Stimulated activated CD8-positive, alpha-beta memory T cell treated with anti-CD3 and anti-CD28 coated beads, Interleukin-4, amount 100 ng/mL, for 4 hours (primary cell): ENCODE measurements around the gene TMUB2.

ENCODE experiments used
- DNase-seq, 2 donors: peaks; one replicate each; pipeline ENCODE4 v3.0.0-alpha.2; 2020; ENCODE audit warnings: low read depth in 2 of 2, low spot score in 1 of 2

Gene TMUB2

DNA sequence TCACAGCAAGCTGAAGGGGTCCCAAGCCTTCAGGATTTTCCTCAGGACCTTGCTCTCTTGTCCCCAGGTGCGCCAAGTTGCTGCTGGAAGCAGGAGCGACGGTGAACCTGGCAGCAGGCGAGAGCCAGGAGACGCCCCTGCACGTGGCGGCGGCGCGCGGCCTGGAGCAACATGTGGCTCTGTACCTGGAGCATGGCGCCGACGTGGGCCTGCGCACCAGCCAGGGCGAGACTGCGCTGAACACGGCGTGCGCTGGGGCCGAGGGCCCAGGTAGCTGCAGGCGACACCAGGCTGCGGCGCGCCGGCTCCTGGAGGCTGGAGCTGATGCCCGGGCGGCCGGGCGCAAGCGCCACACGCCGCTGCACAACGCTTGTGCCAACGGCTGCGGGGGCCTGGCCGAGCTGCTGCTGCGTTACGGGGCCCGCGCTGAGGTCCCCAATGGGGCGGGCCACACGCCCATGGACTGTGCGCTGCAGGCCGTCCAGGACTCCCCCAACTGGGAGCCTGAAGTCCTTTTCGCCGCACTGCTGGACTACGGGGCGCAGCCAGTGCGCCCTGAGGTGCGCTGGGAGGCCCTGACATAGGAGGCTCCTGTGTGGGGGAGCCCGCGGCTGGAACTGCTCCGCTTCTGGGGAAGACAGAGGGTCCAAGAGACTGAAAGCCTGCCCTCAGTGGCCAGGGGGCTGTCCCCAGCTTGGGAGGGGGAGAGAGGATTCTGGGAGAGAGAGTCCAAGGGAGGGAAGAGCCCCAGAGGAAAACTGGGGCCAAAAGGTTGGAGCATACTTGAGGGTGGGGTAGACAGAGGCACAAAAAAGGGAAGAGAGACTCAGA, 9.9 kb upstream of the TMUB2 start:
- no peak for DNase-seq

DNA sequence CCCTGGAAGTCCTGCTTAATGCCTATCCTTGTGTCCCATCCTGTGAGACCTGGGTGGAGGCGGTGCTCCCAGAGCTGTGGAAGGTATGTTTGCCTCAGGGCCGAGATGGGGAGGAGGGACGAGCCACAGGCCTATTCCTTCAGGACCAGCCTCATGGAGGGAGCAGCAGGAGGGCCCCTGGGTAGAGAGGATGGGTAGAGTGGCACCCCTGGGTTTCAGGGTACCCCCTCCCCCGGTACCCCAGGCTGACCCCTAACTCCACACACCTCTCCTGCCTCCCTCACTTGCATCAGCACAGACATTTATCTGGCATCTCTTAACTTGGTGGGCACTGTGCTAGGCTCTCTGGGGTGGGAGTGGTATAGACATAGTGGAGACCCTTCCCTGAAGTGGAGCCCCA, 9.1 kb upstream of the TMUB2 start:
- DNase-seq: no peak

DNA sequence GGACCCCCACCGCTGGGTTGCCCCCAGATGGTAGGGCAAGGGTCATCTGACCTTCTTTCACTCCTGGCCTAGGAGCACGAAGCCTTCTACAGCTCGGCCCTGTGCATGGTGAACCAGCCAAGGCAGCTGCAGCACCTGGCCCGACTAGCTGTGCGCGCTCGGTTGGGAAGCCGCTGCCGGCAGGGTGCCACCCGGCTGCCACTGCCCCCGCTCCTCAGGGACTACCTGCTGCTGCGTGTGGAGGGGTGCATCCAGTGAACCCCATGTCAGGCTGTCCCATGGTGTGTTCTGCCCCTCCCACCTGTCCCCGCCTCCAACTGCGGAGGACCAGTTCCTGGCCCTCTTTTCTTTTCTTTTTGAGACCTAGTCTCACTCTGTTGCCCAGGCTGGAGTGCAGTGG, 8.6 kb upstream of the TMUB2 start:
- DNase-seq: no peak

DNA sequence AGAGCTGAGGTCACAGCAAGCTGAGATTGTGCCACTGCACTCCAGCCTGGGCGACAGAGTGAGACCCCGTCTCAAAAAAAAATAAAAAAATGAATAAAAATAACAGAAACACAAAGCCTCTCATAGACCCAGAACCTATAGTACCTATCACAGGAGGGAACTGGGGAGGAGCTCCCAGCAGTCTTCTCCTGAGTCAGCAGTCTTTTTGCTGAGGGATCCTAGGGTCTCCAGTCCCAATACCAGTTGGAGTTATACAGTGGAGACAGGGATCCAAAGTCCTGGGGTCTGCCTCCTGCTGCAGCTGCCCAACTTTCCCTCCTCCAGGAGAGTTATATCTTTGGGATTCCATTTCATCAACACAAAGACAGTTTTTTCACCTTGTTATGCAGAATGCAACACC, 3.7 kb upstream of the TMUB2 start:
- DNase-seq: no peak

DNA sequence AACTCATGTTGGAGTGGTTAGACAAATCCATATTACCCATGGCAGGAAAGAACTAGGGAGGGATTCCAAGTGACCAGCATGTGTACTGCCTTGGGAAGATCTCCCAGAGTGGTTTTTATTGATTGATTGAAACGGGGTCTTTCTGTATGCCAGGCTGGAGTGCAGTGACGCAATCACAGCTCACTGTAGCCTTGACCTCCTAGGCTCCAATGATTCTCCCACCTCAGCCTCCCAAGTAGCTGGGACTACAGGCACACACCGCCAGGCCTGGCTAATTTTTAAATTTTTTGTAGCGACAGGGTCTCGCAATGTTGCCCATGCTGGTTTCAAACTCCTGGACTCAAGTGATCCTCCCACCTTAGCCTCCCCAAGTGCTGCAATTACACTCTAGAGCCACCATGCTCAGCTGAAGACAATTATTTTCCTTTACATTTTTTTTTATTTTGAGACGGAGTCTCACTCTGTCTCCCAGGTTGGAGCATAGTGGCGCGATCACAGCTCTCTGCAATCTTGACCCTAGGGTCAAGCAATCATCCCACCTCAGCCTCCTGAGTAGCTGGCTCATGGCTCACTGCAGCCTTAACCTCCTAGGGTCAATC, 2.5 kb upstream of the TMUB2 start:
- DNase-seq: no peak

DNA sequence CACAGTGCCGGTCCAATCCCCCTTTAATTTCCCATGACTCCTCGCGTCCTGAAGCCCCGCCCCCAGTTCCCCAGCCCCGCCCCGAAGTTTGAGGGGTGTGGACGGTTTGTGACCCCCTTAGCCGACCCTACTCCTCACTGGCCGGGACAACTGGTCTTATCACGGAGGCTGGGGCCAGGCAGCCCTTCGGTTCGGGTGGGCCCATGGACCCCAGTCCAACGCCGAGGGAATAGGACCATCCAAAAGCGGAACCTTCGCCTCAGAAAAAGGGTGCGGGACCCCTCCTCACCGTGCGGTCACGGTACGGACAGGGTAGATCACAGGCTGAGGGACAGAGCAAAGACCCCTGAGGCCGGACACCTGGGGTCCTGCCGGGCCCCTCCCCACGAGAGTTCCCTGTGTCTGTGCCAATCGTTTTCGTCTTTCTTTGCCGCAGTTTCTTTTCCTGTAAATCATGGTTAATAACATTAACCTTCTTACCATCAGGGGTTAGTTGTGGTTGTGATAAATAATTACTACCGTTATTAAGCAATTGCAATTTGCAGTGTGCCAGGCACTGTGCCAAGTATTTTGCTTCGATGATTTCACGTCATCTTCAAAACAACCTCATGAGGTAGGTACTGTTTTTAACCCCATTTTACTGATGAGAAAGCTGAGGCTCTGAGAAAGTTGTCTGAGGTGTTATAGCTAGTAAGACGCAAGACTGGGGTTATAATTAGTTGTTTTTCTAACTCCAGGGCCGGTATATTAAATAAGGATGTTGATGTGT, 543 bp downstream of the TMUB2 start:
- no peak for DNase-seq

DNA sequence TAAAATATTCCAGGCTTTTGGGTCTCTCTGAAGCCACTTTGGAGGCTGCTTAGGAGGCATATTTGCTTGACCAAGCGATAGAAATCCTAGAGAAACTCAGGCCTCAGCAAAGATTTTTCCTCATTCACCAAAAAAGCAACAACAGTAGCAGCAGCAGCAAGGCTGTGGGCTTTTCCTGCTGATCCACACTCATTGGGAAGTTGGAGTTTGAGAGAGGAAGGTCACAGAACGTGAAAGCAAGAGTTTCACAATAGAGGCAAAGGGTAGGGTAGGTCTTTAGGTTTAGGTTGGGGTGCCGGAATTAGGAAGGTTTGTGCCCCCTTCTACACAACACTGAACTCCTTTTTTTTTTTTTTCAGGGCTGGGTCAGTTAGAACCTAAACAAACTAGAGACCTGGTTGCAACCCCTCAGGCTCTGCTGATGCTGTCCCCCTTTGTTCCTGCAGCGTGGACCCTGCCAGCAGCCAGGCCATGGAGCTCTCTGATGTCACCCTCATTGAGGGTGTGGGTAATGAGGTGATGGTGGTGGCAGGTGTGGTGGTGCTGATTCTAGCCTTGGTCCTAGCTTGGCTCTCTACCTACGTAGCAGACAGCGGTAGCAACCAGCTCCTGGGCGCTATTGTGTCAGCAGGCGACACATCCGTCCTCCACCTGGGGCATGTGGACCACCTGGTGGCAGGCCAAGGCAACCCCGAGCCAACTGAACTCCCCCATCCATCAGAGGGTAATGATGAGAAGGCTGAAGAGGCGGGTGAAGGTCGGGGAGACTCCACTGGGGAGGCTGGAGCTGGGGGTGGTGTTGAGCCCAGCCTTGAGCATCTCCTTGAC, 2.0 kb downstream of the TMUB2 start:
- no peak for DNase-seq

DNA sequence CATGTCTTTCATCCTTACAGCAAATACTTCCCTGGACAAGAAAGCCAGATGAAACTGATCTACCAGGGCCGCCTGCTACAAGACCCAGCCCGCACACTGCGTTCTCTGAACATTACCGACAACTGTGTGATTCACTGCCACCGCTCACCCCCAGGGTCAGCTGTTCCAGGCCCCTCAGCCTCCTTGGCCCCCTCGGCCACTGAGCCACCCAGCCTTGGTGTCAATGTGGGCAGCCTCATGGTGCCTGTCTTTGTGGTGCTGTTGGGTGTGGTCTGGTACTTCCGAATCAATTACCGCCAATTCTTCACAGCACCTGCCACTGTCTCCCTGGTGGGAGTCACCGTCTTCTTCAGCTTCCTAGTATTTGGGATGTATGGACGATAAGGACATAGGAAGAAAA, 3.7 kb downstream of the TMUB2 start:
- no peak for DNase-seq

DNA sequence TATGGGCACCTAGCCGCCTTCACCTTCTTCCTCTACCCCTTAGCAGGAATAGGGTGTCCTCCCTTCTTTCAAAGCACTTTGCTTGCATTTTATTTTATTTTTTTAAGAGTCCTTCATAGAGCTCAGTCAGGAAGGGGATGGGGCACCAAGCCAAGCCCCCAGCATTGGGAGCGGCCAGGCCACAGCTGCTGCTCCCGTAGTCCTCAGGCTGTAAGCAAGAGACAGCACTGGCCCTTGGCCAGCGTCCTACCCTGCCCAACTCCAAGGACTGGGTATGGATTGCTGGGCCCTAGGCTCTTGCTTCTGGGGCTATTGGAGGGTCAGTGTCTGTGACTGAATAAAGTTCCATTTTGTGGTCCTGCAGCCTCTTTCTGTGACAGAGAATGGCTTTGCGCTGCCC, 4.6 kb downstream of the TMUB2 start:
- DNase-seq: no peak

DNA sequence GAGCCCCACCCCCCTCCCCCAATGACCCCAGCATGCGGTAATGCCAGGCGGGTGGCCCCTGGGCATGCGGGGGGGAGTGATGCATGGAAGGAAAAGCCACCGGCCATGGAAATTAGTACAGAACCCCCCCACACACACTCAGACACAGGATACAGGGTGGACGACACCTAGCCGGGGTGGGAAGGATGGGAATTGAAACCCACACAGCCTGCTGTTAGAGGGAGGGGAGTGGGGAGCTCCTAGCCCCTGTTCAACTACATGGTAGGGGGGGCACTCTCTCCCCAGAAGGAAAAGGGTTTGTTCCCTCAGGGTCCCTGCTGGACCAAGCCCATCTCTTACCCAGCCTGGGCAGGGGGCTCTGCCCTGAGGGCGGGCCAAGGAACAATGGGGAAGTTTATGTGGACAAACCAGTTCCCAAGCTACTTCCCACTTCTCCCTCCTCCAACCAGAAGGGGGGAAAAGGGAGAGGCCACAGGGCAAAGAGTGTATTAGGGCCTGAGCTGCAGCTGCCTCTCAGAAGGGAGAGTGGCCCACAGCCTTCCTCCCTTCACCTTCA, 5.2 kb downstream of the TMUB2 start:
- no peak for DNase-seq

DNA sequence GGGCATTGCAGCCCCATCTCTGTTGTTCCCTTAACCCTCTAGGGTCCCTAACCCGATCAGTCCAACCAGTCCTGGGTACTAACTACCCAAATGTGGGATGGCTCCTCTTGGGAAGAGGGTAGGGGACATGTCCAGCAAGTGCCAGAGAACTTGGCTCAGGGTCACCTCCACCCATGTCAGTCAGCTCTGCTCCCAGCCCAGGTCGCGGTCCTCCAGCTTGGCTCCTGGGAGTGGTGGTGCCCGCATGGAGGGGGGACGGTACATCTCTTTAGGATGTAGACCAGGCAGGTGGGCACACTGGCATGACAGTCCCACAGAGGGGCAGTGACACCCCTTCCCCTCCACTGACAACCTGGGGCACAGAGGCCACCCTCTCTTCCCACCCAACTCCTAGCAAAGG, 6.0 kb downstream of the TMUB2 start:
- no peak for DNase-seq

DNA sequence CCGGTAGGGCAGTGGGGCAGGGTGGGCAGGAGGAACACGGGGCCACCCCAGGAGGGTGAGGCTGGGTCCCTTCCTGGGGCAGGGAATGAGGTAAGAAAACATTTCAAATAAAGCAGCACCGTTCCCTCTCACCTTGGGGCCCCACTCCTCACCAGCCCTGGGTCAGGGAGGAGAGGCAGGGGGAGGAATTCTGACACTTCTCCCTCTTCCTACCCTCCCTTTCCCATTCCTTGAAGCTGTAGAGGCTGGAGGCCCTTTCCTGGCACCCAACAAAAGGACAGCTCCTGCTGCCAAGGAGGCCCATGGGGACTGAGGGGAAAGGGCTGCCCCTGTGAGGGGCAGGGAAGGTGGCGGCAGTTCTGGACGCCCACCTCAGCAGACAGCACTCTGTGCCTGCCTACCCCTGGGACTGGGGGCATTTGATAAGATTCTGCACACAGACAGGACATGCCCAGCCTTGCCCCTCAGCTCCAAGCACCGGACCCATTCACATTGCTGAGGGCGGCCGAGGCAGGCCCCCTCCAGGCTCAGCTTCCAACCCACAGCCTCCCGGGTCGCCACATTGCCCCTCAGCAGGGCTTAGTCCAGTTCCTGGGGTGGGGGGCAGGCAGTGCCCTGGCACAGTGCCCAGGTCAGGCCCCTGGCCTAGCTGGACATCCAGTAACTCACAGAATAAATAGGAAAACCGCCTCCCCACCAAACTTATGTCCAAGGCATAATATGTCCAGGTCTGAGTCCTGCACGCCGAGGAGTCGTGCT, 6.7 kb downstream of the TMUB2 start:
- no peak for DNase-seq

DNA sequence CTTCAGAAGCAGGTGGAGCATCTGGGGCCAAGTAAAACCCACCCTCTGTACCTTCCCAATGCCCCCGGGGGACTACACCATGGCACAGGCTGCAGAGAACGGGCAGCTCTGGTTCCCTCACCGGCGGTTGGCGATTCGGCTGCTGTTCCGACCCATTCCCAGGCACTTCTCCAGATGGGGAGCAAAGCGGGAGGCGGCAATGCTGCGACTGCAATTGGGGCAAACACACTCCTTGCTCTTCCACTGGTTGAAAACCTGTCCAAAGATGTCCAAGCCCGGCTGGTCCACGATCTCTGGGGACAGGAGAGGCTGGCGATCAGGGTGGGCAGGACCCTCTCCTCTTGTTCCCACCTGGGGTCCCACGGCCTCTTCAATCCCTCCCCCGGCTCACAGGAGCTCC, 10.3 kb downstream of the TMUB2 start:
- no peak for DNase-seq

DNA sequence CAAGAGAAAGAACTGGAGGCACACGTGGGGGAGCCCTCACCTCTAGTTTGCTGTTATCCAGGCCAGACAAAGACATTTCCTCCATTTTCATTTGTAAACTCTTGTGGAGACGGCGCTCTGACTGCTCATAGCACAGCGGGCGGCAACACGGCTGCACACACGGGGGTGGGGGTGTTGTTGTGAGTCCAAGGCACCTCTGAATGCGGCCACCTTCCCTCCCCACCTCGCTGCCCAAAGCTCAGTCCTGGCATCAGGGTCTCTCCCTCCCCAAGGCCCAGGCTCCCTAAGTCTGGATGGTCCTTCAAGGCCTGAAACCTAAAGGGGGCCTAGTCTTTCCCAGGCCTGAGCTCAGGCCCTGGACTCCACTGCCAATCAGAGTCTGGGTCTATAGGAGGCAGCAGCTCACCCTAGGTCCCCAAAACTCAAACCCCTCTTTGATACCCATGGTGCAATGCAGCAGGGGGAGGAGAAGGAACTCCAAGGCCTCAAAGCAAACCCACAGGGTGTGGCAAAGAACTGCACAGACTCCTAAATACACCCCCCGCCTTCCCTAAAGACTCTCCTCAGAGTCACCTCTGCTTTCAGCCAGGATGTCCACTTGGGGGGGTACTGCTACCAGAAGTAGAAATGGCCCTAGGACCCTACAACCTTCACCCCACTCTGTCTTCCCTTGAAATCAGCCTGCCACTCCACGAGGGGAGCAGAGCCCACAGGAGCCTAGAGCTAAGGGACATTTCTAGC, 11.4 kb downstream of the TMUB2 start:
- no peak for DNase-seq

DNA sequence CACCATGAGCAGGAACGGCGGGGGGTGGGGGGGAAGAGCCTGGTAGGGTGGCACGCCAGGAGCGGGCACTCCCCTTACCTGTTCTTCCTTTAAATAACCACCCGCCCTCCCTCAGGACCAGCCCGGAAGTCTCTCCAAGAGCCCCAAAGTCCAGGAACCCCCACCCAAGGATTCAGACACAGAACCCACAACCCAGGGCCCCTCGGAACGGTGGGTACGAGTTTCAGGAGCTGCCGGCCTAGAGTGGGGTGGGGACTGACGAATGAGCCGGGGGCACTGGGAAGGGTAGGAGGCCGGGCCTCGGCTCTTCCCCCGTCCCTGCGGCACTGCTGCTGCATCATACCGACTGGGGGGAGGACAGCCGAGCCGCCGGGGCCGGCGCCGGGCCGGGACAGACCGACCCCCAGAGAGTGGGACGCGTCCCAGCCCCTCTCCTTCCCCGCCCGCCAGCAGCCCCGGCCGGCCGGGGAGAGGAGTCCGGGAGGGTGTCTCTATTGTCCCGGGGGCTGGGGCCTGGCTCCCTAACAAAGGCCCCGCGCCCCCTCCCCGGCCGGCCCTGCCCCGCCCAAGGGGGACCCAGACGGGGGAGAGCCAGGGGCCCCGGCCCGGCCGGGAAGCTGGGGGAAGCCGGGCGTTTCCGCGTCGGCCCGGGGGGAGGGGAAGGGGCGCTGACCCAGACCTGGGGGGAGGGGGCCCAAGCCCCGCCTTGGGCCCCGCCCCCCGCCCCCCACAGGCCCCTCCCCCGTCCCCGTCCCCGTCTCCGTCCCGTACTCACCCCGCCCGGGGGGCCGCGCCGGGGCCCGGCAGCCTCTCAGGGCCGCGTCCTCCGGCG, 12.2 kb downstream of the TMUB2 start:
- no peak for DNase-seq

DNA sequence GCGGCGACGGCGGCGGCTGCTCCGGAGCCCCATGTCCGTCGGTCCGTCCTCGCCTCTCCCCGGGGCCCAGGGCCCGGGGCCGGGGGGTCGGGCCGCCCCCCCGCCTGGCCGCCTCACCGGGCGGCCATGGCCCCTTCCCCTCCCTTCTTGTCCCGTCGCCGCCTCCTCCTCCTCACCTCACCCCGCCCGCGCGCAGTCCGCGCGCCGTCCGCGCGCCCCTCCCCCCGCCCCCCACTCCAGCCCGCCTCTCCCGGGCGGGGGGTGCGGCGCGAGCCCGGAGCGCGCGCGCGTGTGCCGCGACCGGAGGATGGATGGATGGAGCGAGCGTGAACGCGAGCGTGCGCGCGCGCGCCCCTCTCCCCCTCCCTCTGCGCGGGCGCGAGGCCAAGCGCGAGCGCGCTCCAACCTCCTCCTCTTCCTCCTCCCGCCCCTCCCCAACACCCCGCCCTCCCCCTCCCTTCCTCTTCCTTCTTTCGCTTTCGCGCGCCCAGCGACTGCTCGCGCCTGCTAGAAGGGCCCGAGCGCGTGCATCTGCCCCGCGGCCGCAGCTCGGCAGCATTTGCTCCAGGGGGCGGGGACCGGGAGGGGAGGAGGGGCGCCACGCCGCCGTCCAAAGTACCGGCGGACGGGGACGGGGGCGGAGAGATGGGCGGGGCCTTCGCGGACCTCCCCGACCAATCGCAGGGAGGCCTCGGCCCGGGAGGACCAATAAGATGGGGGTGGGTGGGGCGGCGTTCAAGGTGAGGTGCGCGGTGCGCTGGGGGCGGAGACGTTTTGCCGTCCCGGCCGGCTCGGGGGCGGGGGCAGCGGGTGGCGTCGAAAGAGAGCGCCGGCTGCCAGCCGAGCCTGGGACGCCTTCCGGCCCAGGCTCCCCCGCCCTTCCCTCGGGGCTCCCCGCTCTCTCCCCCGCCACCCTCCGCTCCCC, 13.0 kb downstream of the TMUB2 start, which contains the start of gene ATXN7L3:
TSS of gene ATXN7L3 (minus strand) at position 332 of the 925 bp plus-strand sequence. CDS start 1,814 bp downstream, outside the sequence.
- peak; percentile 99 to 100 for DNase-seq

DNA sequence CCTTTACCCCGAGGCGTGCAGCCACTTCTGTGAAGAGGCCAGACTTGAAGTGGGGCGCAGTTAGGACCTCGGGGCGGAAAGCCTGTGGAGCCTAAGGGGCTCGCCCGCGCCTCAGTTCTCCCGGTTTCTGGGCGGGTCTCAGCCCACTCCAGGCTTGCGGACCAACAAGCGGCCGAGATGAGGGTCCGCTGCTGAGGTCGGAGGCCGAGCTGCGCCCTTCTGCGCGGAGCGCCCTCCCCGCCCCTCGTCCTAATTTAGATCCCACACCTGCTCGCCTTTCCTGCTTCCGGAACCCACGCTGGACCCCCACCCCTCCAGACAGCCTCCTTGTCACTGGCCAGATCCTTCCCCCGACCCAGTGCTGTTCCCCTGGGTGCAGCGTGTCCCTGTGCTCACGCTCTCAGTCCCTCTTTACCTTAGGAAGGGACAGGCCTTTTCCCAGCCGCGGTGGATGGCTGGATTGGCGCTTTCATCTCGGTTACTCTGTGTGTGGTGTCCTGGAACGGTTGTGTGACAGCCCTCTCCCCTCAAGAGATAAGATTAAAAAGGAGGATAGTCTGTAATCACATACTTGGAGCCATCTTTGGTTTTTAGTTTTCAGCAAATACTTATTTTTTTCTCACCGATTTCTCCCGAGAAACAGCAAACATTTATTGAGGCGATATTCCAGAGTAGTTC, 13.8 kb downstream of the TMUB2 start:
- no peak for DNase-seq
